Measurements from ENCODE around the gene ARGLU1.

Gene ARGLU1

GRCh38 chr13:106530980-106531481 is 36.9 kb downstream of the ARGLU1 start:
- DNase-seq (ENCODE audit: low read depth) = no peak

GRCh38 chr13:106530171-106530851 is 37.6 kb downstream of the ARGLU1 start:
- no peak for TF ChIP-seq CTCF (IDR thresholded peaks at IDR 0.05; ENCODE audit: low read length, missing control alignments)
- H3K4me3 ChIP-seq (replicated peaks; ENCODE audit: low read depth, low read length) = no peak overlapping the region
- no peak for DNase-seq (ENCODE audit: low read depth)

More at GRCh38 chr13:106530980-106531481, 36.9 kb downstream of the ARGLU1 start:
- H3K4me3 ChIP-seq (replicated peaks; ENCODE audit: low read depth, low read length) = no peak overlapping the region
- TF ChIP-seq CTCF (IDR thresholded peaks at IDR 0.05; ENCODE audit: low read length, missing control alignments) = no peak

GRCh38 chr13:106529415-106530170 is 38.3 kb downstream of the ARGLU1 start:
- TF ChIP-seq CTCF (IDR thresholded peaks at IDR 0.05; ENCODE audit: low read length, missing control alignments) = no peak
- no peak for DNase-seq (ENCODE audit: low read depth)
- no peak overlapping the region for H3K4me3 ChIP-seq (replicated peaks; ENCODE audit: low read depth, low read length)

DNA sequence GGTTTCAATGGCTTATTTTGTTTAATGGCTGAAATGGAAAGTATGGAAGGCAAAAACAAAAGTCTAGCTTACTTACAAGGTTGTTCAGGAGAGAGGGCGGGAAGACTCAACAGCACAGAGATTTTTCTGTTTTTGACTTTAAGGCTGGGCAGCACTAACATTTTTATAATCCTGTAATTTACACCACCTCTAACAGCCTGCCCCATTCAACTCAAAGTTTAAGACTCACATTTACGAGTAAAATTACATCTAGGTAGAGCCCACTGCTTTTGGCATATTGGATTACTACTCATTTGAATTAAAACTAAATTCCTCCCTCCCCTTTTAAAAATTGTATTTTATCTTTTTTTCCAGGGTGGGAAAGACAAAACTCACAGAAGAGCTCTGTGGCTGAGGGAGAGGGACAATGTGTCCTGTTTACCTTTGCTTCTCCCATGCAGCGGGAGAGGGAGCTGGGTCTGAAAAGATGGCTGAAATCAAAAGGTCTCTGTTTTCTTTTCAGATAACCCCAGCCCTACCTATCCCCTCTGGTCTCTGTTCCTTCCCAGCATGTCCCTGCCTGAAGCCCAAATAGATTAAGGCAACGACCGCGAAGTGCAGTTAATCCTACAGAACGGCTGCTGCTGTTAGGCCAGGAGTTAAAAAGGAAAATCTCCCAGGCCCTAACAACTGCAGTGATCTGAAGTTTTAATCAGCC is 39.1 kb downstream of the ARGLU1 start:
- H3K4me3 ChIP-seq (replicated peaks; ENCODE audit: low read depth, low read length) = no peak overlapping the region
- no peak for TF ChIP-seq CTCF (IDR thresholded peaks at IDR 0.05; ENCODE audit: low read length, missing control alignments)

GRCh38 chr13:106527826-106528225 is 40.1 kb downstream of the ARGLU1 start:
- TF ChIP-seq CTCF (IDR thresholded peaks at IDR 0.05; ENCODE audit: low read length, missing control alignments) = no peak
- no peak for DNase-seq (ENCODE audit: low read depth)
- H3K4me3 ChIP-seq (replicated peaks; ENCODE audit: low read depth, low read length) = no peak overlapping the region

More for the DNA sequence above, 39.1 kb downstream of the ARGLU1 start:
- DNase-seq (ENCODE audit: low read depth) = no peak

DNA sequence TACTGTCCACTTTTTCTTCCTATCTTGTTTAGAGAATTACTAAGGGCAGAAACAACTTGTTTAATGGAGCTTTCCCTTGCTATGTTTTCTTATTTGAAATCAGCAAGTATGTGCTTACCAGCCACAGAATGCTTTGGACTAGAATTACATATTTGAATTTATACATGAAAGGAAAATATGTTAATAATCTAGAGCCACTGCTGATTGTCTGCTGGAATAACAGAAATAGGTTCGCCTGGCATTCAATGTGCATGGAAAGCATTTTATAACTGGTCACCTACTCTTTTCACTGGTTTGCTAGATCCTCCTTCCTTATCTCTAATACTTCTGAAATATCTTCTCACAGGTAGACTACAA is 40.5 kb downstream of the ARGLU1 start:
- no peak for DNase-seq (ENCODE audit: low read depth)
- no peak overlapping the region for H3K4me3 ChIP-seq (replicated peaks; ENCODE audit: low read depth, low read length)
- TF ChIP-seq CTCF (IDR thresholded peaks at IDR 0.05; ENCODE audit: low read length, missing control alignments) = no peak
